CD14-positive monocyte (primary cell): Measurements from ENCODE around the gene UBE2N. TPM values are rescaled to one million over a fixed set of nuclear protein-coding genes. Genes with fewer than 3 reads are reported as not detected.
A peak's percentile ranks its signal among the peaks of the same experiment; 100 is the strongest.

ENCODE experiments used
- DNase-seq, 3 donors: peaks; one replicate each; pipeline ENCODE4 v3.0.0-alpha.2; 2011 to 2022
- H2AFZ ChIP-seq: 2 replicates; pipeline ENCODE4 v1.6.0; 2012; ENCODE audit warnings: mild to moderate bottlenecking, low read depth, low read length, inconsistent platforms; ENCODE audit not compliant: insufficient read depth, poor library complexity, severe bottlenecking
- H3K27ac ChIP-seq, 2 donors: 1 replicate in 1 of 2; 2 replicates in 1 of 2; pipeline ENCODE4 v1.5.1; 2012 to 2013; ENCODE audit warnings: low read length in 2 of 2, control low read depth in 1 of 2, inconsistent platforms in 1 of 2, low read depth in 1 of 2, mild to moderate bottlenecking in 1 of 2
- H3K27me3 ChIP-seq, 2 donors: one replicate each; pipeline versions ENCODE4 v1.6.0 to v1.6.1; 2011 to 2013; ENCODE audit warnings: low read length in 2 of 2; ENCODE audit not compliant: control insufficient read depth in 2 of 2, insufficient read depth in 2 of 2
- H3K36me3 ChIP-seq, 2 donors: replicated peaks in 1 of 2; 1 replicate in 1 of 2; 2 replicates in 1 of 2; pipeline versions ENCODE4 v1.5.1 to v1.6.1; 2012 to 2013; ENCODE audit warnings: low read length in 2 of 2, control low read depth in 1 of 2, inconsistent platforms in 1 of 2, mild to moderate bottlenecking in 1 of 2; ENCODE audit not compliant: insufficient read depth in 2 of 2, control insufficient read depth in 1 of 2
- H3K4me1 ChIP-seq, 2 donors: 1 replicate in 1 of 2; 2 replicates in 1 of 2; pipeline versions ENCODE4 v1.5.1 to v1.6.1; 2012 to 2013; ENCODE audit warnings: low read length in 2 of 2, control low read depth in 1 of 2, inconsistent platforms in 1 of 2, mild to moderate bottlenecking in 1 of 2, moderate library complexity in 1 of 2; ENCODE audit not compliant: insufficient read depth in 2 of 2, control insufficient read depth in 1 of 2
- H3K4me2 ChIP-seq: replicated peaks from 2 replicates; pipeline ENCODE3; 2012; ENCODE audit warnings: low read length, moderate library complexity, mild to moderate bottlenecking; ENCODE audit not compliant: poor library complexity, severe bottlenecking; ENCODE audit errors: extremely low read depth
- H3K4me3 ChIP-seq, 3 experiments: fragments of 200-600 bp in 1 of 3; sonication (generic) in 1 of 3; replicated peaks in 1 of 3; 1 replicate in 2 of 3; 2 replicates in 1 of 3; pipeline ENCODE4 v1.5.1; 2011 to 2013; ENCODE audit warnings: low read length in 3 of 3, mild to moderate bottlenecking in 3 of 3, control low read depth in 2 of 3, low read depth in 2 of 3, inconsistent platforms in 1 of 3, moderate library complexity in 1 of 3
- H3K79me2 ChIP-seq: 2 replicates; pipeline ENCODE4 v1.6.0; 2012; ENCODE audit warnings: mild to moderate bottlenecking, control low read depth, inconsistent platforms, low read length, moderate library complexity; ENCODE audit not compliant: insufficient read depth
- H3K9ac ChIP-seq: 2 replicates; pipeline ENCODE4 v1.6.0; 2017; ENCODE audit warnings: low read length, mild to moderate bottlenecking; ENCODE audit not compliant: insufficient read depth, poor library complexity, severe bottlenecking
- H3K9me3 ChIP-seq, 2 donors: replicated peaks in 1 of 2; 1 replicate in 1 of 2; 2 replicates in 1 of 2; pipeline versions ENCODE4 v1.5.1 to v1.6.1; 2012 to 2013; ENCODE audit warnings: low read length in 2 of 2, control low read depth in 1 of 2; ENCODE audit not compliant: control insufficient read depth in 1 of 2, insufficient read depth in 1 of 2
- H4K20me1 ChIP-seq: 2 replicates; pipeline ENCODE4 v1.6.0; 2012; ENCODE audit warnings: mild to moderate bottlenecking, low read length, control low read depth, moderate library complexity; ENCODE audit not compliant: insufficient read depth
- H3K27ac Mint-ChIP-seq, 7 donors: one replicate each; pipeline ENCODE4 v1.8.0; 2020; ENCODE audit warnings: mild to moderate bottlenecking in 7 of 7, mixed read lengths in 7 of 7, moderate library complexity in 6 of 7, inconsistent platforms in 2 of 7
- H3K27me3 Mint-ChIP-seq, 3 donors: one replicate each; pipeline ENCODE4 v1.8.0; 2021 to 2022; ENCODE audit warnings: low read depth in 3 of 3, mild to moderate bottlenecking in 3 of 3, mixed read lengths in 3 of 3, moderate library complexity in 3 of 3, inconsistent platforms in 1 of 3
- H3K36me3 Mint-ChIP-seq, 2 donors: one replicate each; pipeline ENCODE4 v1.8.0; 2020; ENCODE audit warnings: mixed read lengths in 2 of 2, inconsistent platforms in 1 of 2, mild to moderate bottlenecking in 1 of 2
- H3K4me1 Mint-ChIP-seq: one replicate; pipeline ENCODE4 v1.8.0; 2020; ENCODE audit warnings: mild to moderate bottlenecking, mixed read lengths
- H3K4me3 Mint-ChIP-seq, 2 donors: one replicate each; pipeline ENCODE4 v1.8.0; 2020; ENCODE audit warnings: mild to moderate bottlenecking in 2 of 2, mixed read lengths in 2 of 2, moderate library complexity in 1 of 2
- H3K9me3 Mint-ChIP-seq, 7 donors: one replicate each; pipeline ENCODE4 v1.8.0; 2020 to 2022; ENCODE audit warnings: mixed read lengths in 7 of 7, mild to moderate bottlenecking in 6 of 7, moderate library complexity in 6 of 7, inconsistent platforms in 2 of 7
- CTCF ChIP-seq: fragments of 200-600 bp; IDR thresholded peaks from one replicate; pipeline ENCODE4 v1.8.0; 2022; ENCODE audit warnings: antibody characterized with exemption, mild to moderate bottlenecking
- WGBS: methylation state at CpG from one replicate; pipeline ENCODE4 v1.1.5; 2013; ENCODE audit warnings: missing lambda C conversion rate; ENCODE audit not compliant: insufficient coverage; 5-methylcytosine and 5-hydroxymethylcytosine counted together
- intact Hi-C, 2 donors: fragments of 100-400 bp; cut with micrococcal nuclease; formaldehyde crosslinking; loops; one replicate each; pipeline versions ENCODE4 v1.15.0 to v1.15.1; 2023
- polyA minus RNA-seq: library from RNA; depleted of rRNA, polyadenylated mRNA; stranded (reverse); fragments of >200 nt; gene quantifications from 2 replicates; pipeline ENCODE4 v1.2.3, GENCODE V29; 2012
- polyA plus RNA-seq, 3 donors: library from polyadenylated mRNA; depleted of rRNA in 1 of 3; unstranded in 2 of 3; stranded (reverse) in 1 of 3; fragments of 300-500 nt in 2 of 3; fragments of >200 nt in 1 of 3; fragmentation: Illumina TruSeq in 2 of 3; gene quantifications; 1 replicate in 2 of 3; 2 replicates in 1 of 3; pipeline ENCODE4 v1.2.3, GENCODE V29; 2012 to 2021
- total RNA-seq, 12 experiments: library from RNA in 1 of 12; stranded (reverse) in 1 of 12; fragments of 120-200 nt in 1 of 12; gene quantifications; one replicate each; pipeline ENCODE4 v1.2.4 and lab custom pipeline; 2013 to 2026; ENCODE audit warnings: mixed read lengths in 6 of 12, inconsistent platforms in 1 of 12

Gene UBE2N
- total RNA-seq (2013), result 76.5 TPM
- polyA plus RNA-seq, result 100 to 1,000 TPM in 2 of 3 donors, 10 to 100 TPM in 1; 31.2 to 119 (median 108) TPM
- polyA minus RNA-seq, result 24.5 and 62.2 TPM in 2 replicates
- total RNA-seq (lab: John Stamatoyannopoulos, UW), result 64.4 to 100 (median 82.4) reads per million in 11 experiments

- H3K9ac ChIP-seq, result peak within 1 kb of the TSS; percentile 98
- peak within 1 kb of the TSS; percentile 81 to 91 for H3K27ac ChIP-seq
- peaks cover 30 to 44% of the 10 kb centered on the region in 2 donors for H3K4me1 ChIP-seq
- peaks cover 41% of the 10 kb centered on the region for H4K20me1 ChIP-seq
- Mint-ChIP-seq H3K27me3 (no peaks in the 10 kb centered on the region), H3K4me3 (peak within 1 kb of the TSS; percentile 94 to 98), H3K4me1 (peaks cover 46% of the 10 kb centered on the region), H3K36me3 (no peaks in the 10 kb centered on the region), H3K9me3 (no peaks in the 10 kb centered on the region), H3K27ac (peak within 1 kb of the TSS; percentile 96 to 98 (median 96))
- intact Hi-C loops, result loop anchor here in 1 of 2 donors (10.0 kb wide), 1 partner anchor 233 kb away; the partner anchor contains the start of gene CRADD
- H3K9me3 ChIP-seq, result no peaks in the 10 kb centered on the region
- no peaks in the 10 kb centered on the region for H3K36me3 ChIP-seq
- peaks cover 49% of the 10 kb centered on the region for H3K79me2 ChIP-seq
- H3K4me2 ChIP-seq, result peak within 1 kb of the TSS; percentile 83
- no peaks in the 10 kb centered on the region for H3K27me3 ChIP-seq
- DNase-seq, result peak; percentile 92 to 96 (median 93)
- peak within 1 kb of the TSS; percentile 86 for H2AFZ ChIP-seq
- peak within 1 kb of the TSS; percentile 81 to 91 (median 83) for H3K4me3 ChIP-seq
- under 1% methylated on average over 105 of the region's 105 CpGs for WGBS
- no peak for TF ChIP-seq CTCF
These were observed at the start of gene UBE2N for GRCh38 chr12:93441617-93442410. UBE2N (minus strand) TSS chr12:93441947; CDS start chr12:93441884, 63 bp downstream.

GRCh38 chr12:93484315-93484981 is 42.7 kb upstream of the UBE2N start:
- Mint-ChIP-seq H3K4me3 (no peak overlapping the region), H3K27me3 (peaks cover 0 to 2% (median 0%) of the 10 kb centered on the region in 3 donors), H3K27ac (no peak overlapping the region), H3K36me3 (peaks cover 43 to 44% of the 10 kb centered on the region in 2 donors), H3K4me1 (peaks cover 1% of the 10 kb centered on the region), H3K9me3 (peaks cover 0 to 4% (median 0%) of the 10 kb centered on the region in 7 donors)
- no peak for TF ChIP-seq CTCF
- no peak for DNase-seq
- Histone ChIP-seq H3K36me3 (peaks cover 75 to 83% of the 10 kb centered on the region in 2 donors), H3K9me3 (no peaks in the 10 kb centered on the region), H3K27me3 (no peaks in the 10 kb centered on the region), H3K4me2 (no peak overlapping the region), H4K20me1 (no peaks in the 10 kb centered on the region), H3K4me3 (no peak overlapping the region), H3K27ac (no peak overlapping the region), H3K79me2 (no peaks in the 10 kb centered on the region), H3K4me1 (no peaks in the 10 kb centered on the region), H2AFZ (no peak overlapping the region), H3K9ac (no peak overlapping the region)
- intact Hi-C loops, result no loop called here
- 95% methylated on average over 4 of the region's 8 CpGs for WGBS
